IMR-90 (cell line): ENCODE results near the gene INPP5A. TPM values are rescaled to one million over a fixed set of nuclear protein-coding genes. Genes with fewer than 3 reads are reported as not detected.
A peak's percentile ranks its signal among the peaks of the same experiment; 100 is the strongest.

Experiments used
- ATAC-seq: fragments of 200-7000 bp; cut with Tn5 transposase; 2 replicates; pipeline ENCODE4 v1.9.1; 2020; ENCODE audit warnings: low read depth, mild to moderate bottlenecking, moderate library complexity
- BruUV-seq: library from RNA; stranded (reverse); fragments of 400-500 nt; replicated peaks from 2 replicates; lab custom pipeline; 2021; lab: Mats Ljungman, UMichigan
- CTCF ChIA-PET: fragments of 300-600 bp; formaldehyde crosslinking; extraction: SDS; loops from one replicate; lab custom pipeline; 2021; ENCODE audit warnings: antibody characterized with exemption; lab: Yijun Ruan, JAX
- POLR2A ChIA-PET: fragments of 300-600 bp; sonication (Branson Sonifier 250); formaldehyde crosslinking; loops from one replicate; lab custom pipeline; 2022; ENCODE audit warnings: antibody characterized with exemption; ENCODE audit not compliant: unreplicated experiment; lab: Charles Lee
- DNase-seq: peaks from one replicate; pipeline ENCODE4 v3.0.0; 2013
- H2AFZ ChIP-seq: replicated peaks from 2 replicates; pipeline ENCODE3; 2013; ENCODE audit warnings: low read length, mild to moderate bottlenecking; ENCODE audit not compliant: poor library complexity
- H2AK5ac ChIP-seq: 2 replicates; pipeline ENCODE4 v1.6.1; 2013; ENCODE audit warnings: low read depth, low read length, inconsistent platforms
- H2AK9ac ChIP-seq: replicated peaks from 2 replicates; pipeline ENCODE3; 2013; ENCODE audit warnings: mild to moderate bottlenecking, low read depth, low read length, moderate library complexity; ENCODE audit not compliant: poor library complexity
- H2BK120ac ChIP-seq: 2 replicates; pipeline ENCODE4 v1.6.1; 2013; ENCODE audit warnings: low read depth, low read length, inconsistent platforms
- H2BK15ac ChIP-seq: 3 replicates; pipeline ENCODE4 v1.6.1; 2013; ENCODE audit warnings: low read depth, low read length, inconsistent platforms
- H2BK20ac ChIP-seq: 2 replicates; pipeline ENCODE4 v1.6.1; 2013; ENCODE audit warnings: low read depth, mild to moderate bottlenecking, inconsistent platforms, low read length, moderate library complexity
- H2BK5ac ChIP-seq: 2 replicates; pipeline ENCODE4 v1.6.1; 2013; ENCODE audit warnings: mild to moderate bottlenecking, low read depth, low read length, inconsistent platforms; ENCODE audit not compliant: poor library complexity, severe bottlenecking
- H3K14ac ChIP-seq: replicated peaks from 2 replicates; pipeline ENCODE4 v1.6.1; 2013; ENCODE audit warnings: low read depth, low read length, inconsistent platforms
- H3K18ac ChIP-seq: 2 replicates; pipeline ENCODE4 v1.6.1; 2013; ENCODE audit warnings: low read depth, low read length, control low read depth
- H3K23ac ChIP-seq: 2 replicates; pipeline ENCODE4 v1.6.1; 2013; ENCODE audit warnings: low read depth, low read length, inconsistent platforms
- H3K27ac ChIP-seq: 2 replicates; pipeline ENCODE4 v1.5.1; 2013; ENCODE audit warnings: mild to moderate bottlenecking, control low read depth, low read length; ENCODE audit not compliant: insufficient read depth
- H3K27me3 ChIP-seq: 2 replicates; pipeline ENCODE4 v1.6.1; 2013; ENCODE audit warnings: low read length; ENCODE audit not compliant: control insufficient read depth, insufficient read depth
- H3K36me3 ChIP-seq: 2 replicates; pipeline ENCODE4 v1.6.1; 2013; ENCODE audit warnings: low read length, mixed read lengths; ENCODE audit not compliant: control insufficient read depth, insufficient read depth
- H3K4ac ChIP-seq: 2 replicates; pipeline ENCODE4 v1.6.1; 2013; ENCODE audit warnings: low read depth, low read length, inconsistent platforms
- H3K4me1 ChIP-seq: 2 replicates; pipeline ENCODE4 v1.6.1; 2013; ENCODE audit warnings: low read length, mixed read lengths; ENCODE audit not compliant: control insufficient read depth, insufficient read depth
- H3K4me2 ChIP-seq: 2 replicates; pipeline ENCODE4 v1.6.1; 2013; ENCODE audit warnings: low read depth, mild to moderate bottlenecking, control low read depth, low read length, moderate library complexity
- H3K4me3 ChIP-seq: 2 replicates; pipeline ENCODE4 v1.5.1; 2013; ENCODE audit warnings: low read depth, mild to moderate bottlenecking, control low read depth, low read length, moderate library complexity; ENCODE audit not compliant: insufficient read depth
- H3K56ac ChIP-seq: 2 replicates; pipeline ENCODE4 v1.6.1; 2013; ENCODE audit warnings: low read length, inconsistent platforms; ENCODE audit not compliant: insufficient read depth; ENCODE audit errors: extremely low read depth
- H3K79me1 ChIP-seq, 2 experiments: 2 replicates each; pipeline ENCODE4 v1.6.1; 2013; ENCODE audit warnings: low read length in 2 of 2, inconsistent platforms in 1 of 2, low read depth in 1 of 2
- H3K9ac ChIP-seq: 2 replicates; pipeline ENCODE4 v1.6.1; 2013; ENCODE audit warnings: low read depth, low read length, control low read depth
- H3K9me1 ChIP-seq: 2 replicates; pipeline ENCODE4 v1.6.1; 2013; ENCODE audit warnings: low read length, inconsistent platforms; ENCODE audit not compliant: insufficient read depth
- H3K9me3 ChIP-seq: 2 replicates; pipeline ENCODE4 v1.6.1; 2013; ENCODE audit warnings: low read length; ENCODE audit not compliant: control insufficient read depth, insufficient read depth
- H4K20me1 ChIP-seq: 2 replicates; pipeline ENCODE4 v1.6.1; 2013; ENCODE audit warnings: low read length, inconsistent platforms; ENCODE audit not compliant: insufficient read depth
- H4K5ac ChIP-seq: 2 replicates; pipeline ENCODE4 v1.6.1; 2013; ENCODE audit warnings: mild to moderate bottlenecking, low read depth, low read length, control low read depth
- H4K8ac ChIP-seq, 2 experiments: 2 replicates each; pipeline ENCODE4 v1.6.1; 2013; ENCODE audit warnings: low read depth in 2 of 2, low read length in 2 of 2, control low read depth in 1 of 2, inconsistent platforms in 1 of 2
- H4K91ac ChIP-seq: 2 replicates; pipeline ENCODE4 v1.6.1; 2013; ENCODE audit warnings: low read depth, low read length, inconsistent platforms; ENCODE audit not compliant: insufficient read depth
- BHLHE40 ChIP-seq: fragments of 150-350 bp; IDR thresholded peaks from 2 replicates; pipeline ENCODE4 v1.6.1; 2016; ENCODE audit warnings: mild to moderate bottlenecking, low read depth, low read length
- CEBPB ChIP-seq: IDR thresholded peaks from 2 replicates; pipeline ENCODE4 v1.6.1; 2012; ENCODE audit warnings: low read depth, low read length, improper control_type of control experiment
- CHD1 ChIP-seq: IDR thresholded peaks from 2 replicates; pipeline ENCODE4 v1.6.1; 2012; ENCODE audit warnings: low read depth, low read length, improper control_type of control experiment
- FOS ChIP-seq: fragments of 150-350 bp; IDR thresholded peaks from 2 replicates; pipeline ENCODE4 v1.6.1; 2016; ENCODE audit warnings: low read depth, low read length
- POLR2A ChIP-seq: IDR thresholded peaks from 2 replicates; pipeline ENCODE4 v1.6.1; 2012; ENCODE audit warnings: mild to moderate bottlenecking, low read depth, low read length
- RFX5 ChIP-seq: IDR thresholded peaks from 2 replicates; pipeline ENCODE4 v1.8.0; 2012; ENCODE audit warnings: low read depth, mild to moderate bottlenecking, low read length, moderate library complexity
- WGBS, 2 experiments: methylation state at CpG; one replicate each; pipeline versions ENCODE4 v1.1.5 to v1.1.7; 2013; ENCODE audit warnings: missing lambda C conversion rate in 2 of 2; ENCODE audit not compliant: insufficient read length in 1 of 2; ENCODE audit errors: extremely low coverage in 2 of 2; 5-methylcytosine and 5-hydroxymethylcytosine counted together
- dilution Hi-C: fragments of 300-500 bp; cut with HindIII; formaldehyde crosslinking; loops from one replicate; pipeline ENCODE4 v1.14.3; 2018; ENCODE audit warnings: low sequenced_read_pairs; ENCODE audit not compliant: unreplicated experiment
- in situ Hi-C: fragments of 300-500 bp; cut with MboI; formaldehyde crosslinking; loops from 3 replicates; pipeline ENCODE4 v1.14.3; 2019; ENCODE audit warnings: low sequenced_read_pairs, inconsistent platforms, mixed read lengths
- intact Hi-C: fragments of 100-400 bp; cut with micrococcal nuclease; formaldehyde crosslinking; loops from 2 replicates; pipeline ENCODE4 v1.10.0; 2022
- polyA plus RNA-seq, 3 experiments: library from polyadenylated mRNA; depleted of rRNA; stranded (reverse); fragments of >200 nt; gene quantifications; 2 replicates each; pipeline ENCODE4 v1.2.3, GENCODE V29; 2012; ENCODE audit warnings: low replicate concordance in 1 of 3
- total RNA-seq: library from RNA; depleted of rRNA; stranded (reverse); fragments of >200 nt; gene quantifications from 2 replicates; pipeline ENCODE4 v1.2.3, GENCODE V29; 2012
- TF ChIP-seq, protein P1 (sequence below): conservative IDR thresholded peaks from 2 replicates; pipeline ENCODE4 v1.5.1; 2012; ENCODE audit warnings: mild to moderate bottlenecking, low read depth, low read length, improper control_type of control experiment

Gene INPP5A
- total and polyA plus RNA-seq, 2 of the 4 experiments (the other 2 are of a cell fraction), result 21.4 to 36.7 TPM

DNA sequence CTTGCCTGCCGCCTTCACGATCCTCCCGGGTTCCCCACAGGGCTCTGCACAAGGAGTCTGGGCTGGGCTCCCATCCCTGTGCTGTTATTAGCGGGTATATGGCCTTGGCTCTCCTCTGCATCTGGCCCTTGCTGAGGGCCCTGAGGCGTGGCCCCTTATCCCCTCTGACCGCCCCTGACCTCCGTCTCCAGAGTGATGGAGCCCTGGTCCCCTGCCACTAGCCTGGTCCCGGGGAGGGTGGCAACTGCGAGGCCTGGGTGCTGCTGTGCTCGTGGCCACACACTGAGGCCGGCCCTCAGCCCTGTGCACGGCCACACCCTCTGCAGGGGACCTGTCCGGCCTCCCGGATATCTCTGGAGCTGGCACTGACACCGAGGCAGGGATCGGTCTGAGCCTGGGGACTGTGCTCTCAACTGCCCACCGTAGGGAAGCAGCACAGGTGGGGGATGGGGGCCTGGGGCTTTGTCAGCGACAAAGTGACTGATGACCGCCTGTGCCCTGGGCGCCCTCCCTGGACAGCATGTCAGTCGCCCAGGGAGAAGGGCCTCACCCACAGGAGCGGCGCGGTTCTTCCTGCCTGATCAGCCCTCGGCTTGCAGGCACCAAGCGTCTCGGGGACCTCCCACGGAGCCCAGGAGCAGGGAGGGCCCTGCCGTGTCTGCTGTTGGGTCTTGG lies 176.0 kb downstream of the INPP5A start:
- Histone ChIP-seq H3K14ac (no peak overlapping the region), H2AK9ac (peak overlapping the region; percentile 25), H2BK120ac (no peak overlapping the region), H4K20me1 (no peaks in the 10 kb centered on the region), H3K4ac (no peak overlapping the region), H3K9me1 (peaks cover 11% of the 10 kb centered on the region), H3K9ac (no peak overlapping the region), H3K27me3 (no peaks in the 10 kb centered on the region), H4K5ac (no peak overlapping the region), H2AFZ (no peak overlapping the region), H3K23ac (no peak overlapping the region), H3K27ac (no peak overlapping the region), H3K56ac (no peak overlapping the region), H3K36me3 (peaks cover 7% of the 10 kb centered on the region), H3K4me2 (no peak overlapping the region), H3K4me3 (no peak overlapping the region), H3K79me1 (no peaks in the 10 kb centered on the region; a peak in 1 of 4 replicates), H3K18ac (no peak overlapping the region), H2AK5ac (no peak overlapping the region), H3K9me3 (peaks cover 2% of the 10 kb centered on the region; the same call in 1 of the 2 replicates), H2BK5ac (no peak overlapping the region), H4K8ac (no peak overlapping the region), H2BK15ac (no peak overlapping the region), H4K91ac (no peak overlapping the region), H3K4me1 (no peaks in the 10 kb centered on the region), H2BK20ac (no peak overlapping the region)
- POLR2A ChIA-PET, result no interaction called here
- no TSS peak for BruUV-seq
- CTCF ChIA-PET, result no interaction called here
- DNase-seq (no peak), ATAC-seq (no peak)
- 70% methylated on average over 18 of the region's 29 CpGs; no CpG with 5 or more reads in 1 of the 2 experiments for WGBS, 2 experiments
- intact Hi-C loops, result no loop called here
- in situ Hi-C loops, result no loop called here
- TF ChIP-seq CEBPB, result no peak
- TF ChIP-seq CHD1, result no peak
- TF ChIP-seq POLR2A, result no peak
- no peak for TF ChIP-seq BHLHE40
- TF ChIP-seq, protein P1, sequence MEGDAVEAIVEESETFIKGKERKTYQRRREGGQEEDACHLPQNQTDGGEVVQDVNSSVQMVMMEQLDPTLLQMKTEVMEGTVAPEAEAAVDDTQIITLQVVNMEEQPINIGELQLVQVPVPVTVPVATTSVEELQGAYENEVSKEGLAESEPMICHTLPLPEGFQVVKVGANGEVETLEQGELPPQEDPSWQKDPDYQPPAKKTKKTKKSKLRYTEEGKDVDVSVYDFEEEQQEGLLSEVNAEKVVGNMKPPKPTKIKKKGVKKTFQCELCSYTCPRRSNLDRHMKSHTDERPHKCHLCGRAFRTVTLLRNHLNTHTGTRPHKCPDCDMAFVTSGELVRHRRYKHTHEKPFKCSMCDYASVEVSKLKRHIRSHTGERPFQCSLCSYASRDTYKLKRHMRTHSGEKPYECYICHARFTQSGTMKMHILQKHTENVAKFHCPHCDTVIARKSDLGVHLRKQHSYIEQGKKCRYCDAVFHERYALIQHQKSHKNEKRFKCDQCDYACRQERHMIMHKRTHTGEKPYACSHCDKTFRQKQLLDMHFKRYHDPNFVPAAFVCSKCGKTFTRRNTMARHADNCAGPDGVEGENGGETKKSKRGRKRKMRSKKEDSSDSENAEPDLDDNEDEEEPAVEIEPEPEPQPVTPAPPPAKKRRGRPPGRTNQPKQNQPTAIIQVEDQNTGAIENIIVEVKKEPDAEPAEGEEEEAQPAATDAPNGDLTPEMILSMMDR, result no peak
- TF ChIP-seq RFX5, result no peak
- no peak for TF ChIP-seq FOS
- dilution Hi-C loops, result no loop called here
